PC-3 (cell line): ENCODE results near the gene CCDC85B.

Source experiments
- CTCF ChIP-seq: fragments of 300-600 bp; sonication (generic); conservative IDR thresholded peaks from 2 replicates; pipeline ENCODE4 v1.5.1; 2017; ENCODE audit warnings: antibody characterized with exemption, low read depth, mild to moderate bottlenecking, low read length
- EZH2 ChIP-seq: fragments of 300-600 bp; sonication (generic); IDR thresholded peaks from one replicate; pipeline ENCODE4 v1.6.1; 2017; ENCODE audit warnings: antibody characterized with exemption, mild to moderate bottlenecking, low read length; ENCODE audit not compliant: unreplicated experiment

GRCh38 chr11:65888163-65888814 lies 2.2 kb upstream of the CCDC85B start, which contains the start of gene FIBP:
- TF ChIP-seq CTCF (peak; percentile 87), EZH2 (no peak)
